PFSK-1 (cell line): ENCODE data around the gene RNF39.

Experiments
- FOXP2 ChIP-seq: optimal IDR thresholded peaks from 2 replicates; pipeline ENCODE3; 2011; ENCODE audit warnings: borderline replicate concordance, control low read depth, inconsistent platforms; ENCODE audit not compliant: insufficient read depth; ENCODE audit errors: extremely low read length, extremely low read depth
- POLR2AphosphoS5 ChIP-seq: IDR thresholded peaks from 2 replicates; pipeline ENCODE4 v1.6.1; 2012; ENCODE audit warnings: low read depth, mild to moderate bottlenecking, control low read depth, low read length, moderate library complexity
- REST ChIP-seq, 2 experiments: IDR thresholded peaks; 2 replicates each; pipeline versions ENCODE4 v1.6.1 to v1.8.0; 2011 to 2012; ENCODE audit warnings: low read depth in 2 of 2, low read length in 2 of 2, control low read depth in 1 of 2, inconsistent platforms in 1 of 2, mild to moderate bottlenecking in 1 of 2, moderate library complexity in 1 of 2; ENCODE audit not compliant: insufficient read depth in 1 of 2
- SIN3A ChIP-seq: IDR thresholded peaks from 2 replicates; pipeline ENCODE4 v1.6.1; 2012; ENCODE audit warnings: mild to moderate bottlenecking, low read length, moderate library complexity, borderline replicate concordance; ENCODE audit not compliant: insufficient read depth
- TAF1 ChIP-seq: IDR thresholded peaks from 2 replicates; pipeline ENCODE4 v1.6.1; 2012; ENCODE audit warnings: low read length, control low read depth, borderline replicate concordance; ENCODE audit not compliant: insufficient read depth

Gene RNF39

GRCh38 chr6:30025186-30025585 lies 50.4 kb downstream of the RNF39 start:
- no peak for TF ChIP-seq FOXP2
- no peak for TF ChIP-seq POLR2AphosphoS5
- no peak for TF ChIP-seq TAF1
- TF ChIP-seq SIN3A: no peak
- no peak for TF ChIP-seq REST (IDR thresholded peaks at IDR 0.05; ENCODE audit: insufficient read depth in 1 of 2, low read depth in 2 of 2, low read length in 2 of 2)

GRCh38 chr6:30022189-30022588 lies 53.4 kb downstream of the RNF39 start:
- TF ChIP-seq TAF1 (no peak), FOXP2 (no peak), POLR2AphosphoS5 (no peak), SIN3A (no peak), REST (IDR thresholded peaks at IDR 0.05; ENCODE audit: insufficient read depth in 1 of 2, low read depth in 2 of 2, low read length in 2 of 2) (no peak)

- no peak for TF ChIP-seq TAF1
- TF ChIP-seq REST (IDR thresholded peaks at IDR 0.05; ENCODE audit: insufficient read depth in 1 of 2, low read depth in 2 of 2, low read length in 2 of 2): no peak
- no peak for TF ChIP-seq FOXP2
Measured at GRCh38 chr6:30020626-30021025, 54.9 kb downstream of the RNF39 start.
